GM12874 (cell line): Measurements from ENCODE around the gene OMA1.

ENCODE experiments used
- TF ChIP-seq, protein P1 (sequence below): IDR thresholded peaks from 2 replicates; pipeline ENCODE4 v1.5.1; 2011; ENCODE audit warnings: low read depth, mild to moderate bottlenecking, control low read depth, low read length, moderate library complexity; ENCODE audit not compliant: insufficient read depth

Gene OMA1

GRCh38 chr1:58477390-58477789, 69.1 kb downstream of the OMA1 start:
- TF ChIP-seq, protein P1, sequence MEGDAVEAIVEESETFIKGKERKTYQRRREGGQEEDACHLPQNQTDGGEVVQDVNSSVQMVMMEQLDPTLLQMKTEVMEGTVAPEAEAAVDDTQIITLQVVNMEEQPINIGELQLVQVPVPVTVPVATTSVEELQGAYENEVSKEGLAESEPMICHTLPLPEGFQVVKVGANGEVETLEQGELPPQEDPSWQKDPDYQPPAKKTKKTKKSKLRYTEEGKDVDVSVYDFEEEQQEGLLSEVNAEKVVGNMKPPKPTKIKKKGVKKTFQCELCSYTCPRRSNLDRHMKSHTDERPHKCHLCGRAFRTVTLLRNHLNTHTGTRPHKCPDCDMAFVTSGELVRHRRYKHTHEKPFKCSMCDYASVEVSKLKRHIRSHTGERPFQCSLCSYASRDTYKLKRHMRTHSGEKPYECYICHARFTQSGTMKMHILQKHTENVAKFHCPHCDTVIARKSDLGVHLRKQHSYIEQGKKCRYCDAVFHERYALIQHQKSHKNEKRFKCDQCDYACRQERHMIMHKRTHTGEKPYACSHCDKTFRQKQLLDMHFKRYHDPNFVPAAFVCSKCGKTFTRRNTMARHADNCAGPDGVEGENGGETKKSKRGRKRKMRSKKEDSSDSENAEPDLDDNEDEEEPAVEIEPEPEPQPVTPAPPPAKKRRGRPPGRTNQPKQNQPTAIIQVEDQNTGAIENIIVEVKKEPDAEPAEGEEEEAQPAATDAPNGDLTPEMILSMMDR: no peak

- TF ChIP-seq, protein P1: no peak
Observed at GRCh38 chr1:58476179-58476578, 70.3 kb downstream of the OMA1 start.

- TF ChIP-seq, protein P1: no peak
Observed at GRCh38 chr1:58469476-58469875, 77.0 kb downstream of the OMA1 start.

DNA sequence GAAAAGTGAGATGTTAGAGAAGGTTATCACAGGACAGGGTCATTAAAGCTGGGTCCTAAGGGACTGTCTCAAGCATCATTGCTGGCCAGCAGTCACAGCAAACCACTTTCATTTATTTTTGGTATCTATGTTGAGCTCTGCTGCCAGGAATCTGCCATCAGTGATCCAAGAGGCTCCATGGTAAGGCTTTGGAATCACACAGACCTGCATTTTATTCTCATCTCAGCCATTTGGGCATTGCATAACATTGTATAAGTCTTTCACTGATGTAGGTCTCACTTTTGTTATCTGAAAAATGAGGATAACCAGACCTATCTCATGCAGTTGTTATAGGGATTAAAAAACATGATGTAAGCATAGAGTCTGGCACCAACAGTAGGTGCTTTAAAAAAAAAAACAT, 77.5 kb downstream of the OMA1 start:
- TF ChIP-seq, protein P1: no peak

- TF ChIP-seq, protein P1: no peak
Observed at GRCh38 chr1:58468612-58469011, 77.9 kb downstream of the OMA1 start.

DNA sequence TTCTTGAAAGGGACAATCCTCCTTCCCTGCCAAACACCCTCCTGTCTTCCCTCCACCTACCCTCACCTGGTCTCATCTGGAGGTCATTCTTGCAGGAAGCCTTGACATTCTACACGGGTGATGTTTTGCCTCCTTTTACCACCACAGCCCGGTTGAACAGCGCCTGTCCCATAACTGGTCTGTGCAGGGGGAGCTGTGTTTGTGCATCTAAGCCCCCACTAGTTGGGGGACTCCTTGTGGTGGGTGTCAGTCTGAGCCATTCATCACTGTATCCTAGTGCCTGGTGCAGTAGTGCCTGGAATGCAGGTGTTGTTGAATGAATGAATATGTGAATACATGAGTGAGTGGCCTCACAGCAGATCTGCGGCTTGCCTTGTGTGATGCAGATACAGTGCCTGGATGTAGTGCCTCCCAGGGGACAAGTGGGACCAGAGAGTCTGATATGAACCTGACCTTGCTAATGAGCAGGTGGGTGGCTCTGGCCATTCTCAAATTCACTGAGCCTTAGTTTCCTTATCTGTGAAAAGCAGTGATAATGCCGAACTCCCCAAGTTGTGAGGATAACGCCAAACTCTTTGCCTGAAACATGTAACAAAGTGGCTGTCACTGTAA, 79.8 kb downstream of the OMA1 start:
- TF ChIP-seq, protein P1: no peak

DNA sequence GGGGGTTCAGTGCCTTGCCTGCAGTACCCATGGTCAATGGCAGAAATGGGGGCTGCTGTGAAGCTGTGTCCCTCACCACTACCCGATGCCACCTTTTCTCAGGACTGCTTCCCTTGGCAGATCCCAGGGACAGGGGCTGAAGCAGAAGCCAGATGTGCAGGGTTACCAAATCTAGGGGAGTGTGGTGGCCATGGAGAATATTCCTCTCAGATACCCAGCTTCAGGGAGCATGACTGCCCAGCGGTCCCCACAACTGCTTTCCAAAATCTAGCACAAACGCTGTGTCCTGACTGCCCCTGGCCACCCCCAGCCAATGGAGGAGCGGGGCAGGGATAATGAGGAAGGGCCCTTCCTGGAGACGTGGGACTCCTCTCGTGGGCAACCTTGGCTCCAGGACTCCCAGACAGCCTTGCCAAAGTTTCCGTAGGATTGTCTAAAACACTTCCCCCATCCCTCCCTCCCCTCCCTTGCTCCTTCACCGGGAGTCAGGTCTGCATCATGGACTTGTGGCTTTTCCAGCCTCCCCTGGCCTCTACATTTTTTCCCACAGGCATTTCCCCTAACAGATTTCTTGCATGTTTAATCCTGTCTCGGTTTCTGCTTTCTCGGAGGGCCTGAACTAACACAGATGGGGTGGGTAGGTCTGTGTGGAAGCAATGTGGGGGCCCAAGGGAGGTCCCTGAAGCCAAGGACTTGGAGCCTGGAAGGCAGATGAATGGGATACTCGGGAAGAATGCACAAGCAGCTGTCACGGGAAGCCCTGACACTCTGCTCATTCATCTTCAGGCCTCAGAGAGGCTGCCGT, 80.5 kb downstream of the OMA1 start:
- TF ChIP-seq, protein P1: no peak
